NCI-H146 treated with DMSO at 0.1 percent for 48 hours (cell line): ENCODE results near the gene USP53.
"Not testable (repeated sequence)": the region's sequence is repeated elsewhere in the genome, so short reads cannot be mapped to it uniquely, and the experiment has no call there.

ENCODE experiments used
- DNase-seq: peaks from one replicate; lab custom pipeline; 2025; ENCODE audit not compliant: unreplicated experiment; lab: John Stamatoyannopoulos, UW

Gene USP53

GRCh38 chr4:119227690-119228089 is 15.2 kb downstream of the USP53 start:
- no peak for DNase-seq

GRCh38 chr4:119228406-119228805 is 15.9 kb downstream of the USP53 start:
- no peak for DNase-seq

- DNase-seq = no peak
These were observed 17.6 kb downstream of the USP53 start for GRCh38 chr4:119229908-119230687.

- DNase-seq = no peak
These were observed 19.0 kb downstream of the USP53 start for GRCh38 chr4:119231491-119231890.

GRCh38 chr4:119232286-119232685 is 19.8 kb downstream of the USP53 start:
- no peak for DNase-seq

- DNase-seq = no peak
These were observed 20.7 kb downstream of the USP53 start for GRCh38 chr4:119233191-119233590.

GRCh38 chr4:119233750-119234149 is 21.2 kb downstream of the USP53 start:
- DNase-seq = no peak

GRCh38 chr4:119237201-119237600 is 24.7 kb downstream of the USP53 start:
- no peak for DNase-seq

GRCh38 chr4:119237642-119238041 is 25.1 kb downstream of the USP53 start:
- DNase-seq = no peak

- DNase-seq = no peak
These were observed 25.7 kb downstream of the USP53 start for GRCh38 chr4:119238068-119238722.

GRCh38 chr4:119240128-119240527 is 27.6 kb downstream of the USP53 start:
- no peak for DNase-seq

GRCh38 chr4:119240568-119240967 is 28.1 kb downstream of the USP53 start:
- DNase-seq = no peak

- DNase-seq = no peak
These were observed 29.9 kb downstream of the USP53 start for GRCh38 chr4:119242417-119242816.

GRCh38 chr4:119243868-119244267 is 31.4 kb downstream of the USP53 start:
- DNase-seq = no peak

GRCh38 chr4:119244344-119244743 is 31.8 kb downstream of the USP53 start:
- no peak for DNase-seq

- DNase-seq = no peak
These were observed 32.3 kb downstream of the USP53 start for GRCh38 chr4:119244832-119245231.

- DNase-seq = no peak
These were observed 33.7 kb downstream of the USP53 start for GRCh38 chr4:119246177-119246733.

GRCh38 chr4:119251037-119251436 is 38.5 kb downstream of the USP53 start:
- DNase-seq = not testable (repeated sequence)

- not testable (repeated sequence) for DNase-seq
These were observed 42.7 kb downstream of the USP53 start for GRCh38 chr4:119255223-119255622.

- no peak for DNase-seq
These were observed 48.0 kb downstream of the USP53 start for GRCh38 chr4:119260528-119260927.

GRCh38 chr4:119261986-119262385 is 49.5 kb downstream of the USP53 start:
- DNase-seq = no peak

- DNase-seq = no peak
These were observed 52.2 kb downstream of the USP53 start for GRCh38 chr4:119264743-119265142.
